HG02938 (cell line): ENCODE results near the gene GPR15LG.

ENCODE experiments used
- ATAC-seq: cut with Tn5 transposase; IDR thresholded peaks from one replicate; pipeline ENCODE4 v1.9.1; 2021; ENCODE audit warnings: mild to moderate bottlenecking, moderate library complexity; ENCODE audit not compliant: unreplicated experiment

The GPR15LG gene

DNA sequence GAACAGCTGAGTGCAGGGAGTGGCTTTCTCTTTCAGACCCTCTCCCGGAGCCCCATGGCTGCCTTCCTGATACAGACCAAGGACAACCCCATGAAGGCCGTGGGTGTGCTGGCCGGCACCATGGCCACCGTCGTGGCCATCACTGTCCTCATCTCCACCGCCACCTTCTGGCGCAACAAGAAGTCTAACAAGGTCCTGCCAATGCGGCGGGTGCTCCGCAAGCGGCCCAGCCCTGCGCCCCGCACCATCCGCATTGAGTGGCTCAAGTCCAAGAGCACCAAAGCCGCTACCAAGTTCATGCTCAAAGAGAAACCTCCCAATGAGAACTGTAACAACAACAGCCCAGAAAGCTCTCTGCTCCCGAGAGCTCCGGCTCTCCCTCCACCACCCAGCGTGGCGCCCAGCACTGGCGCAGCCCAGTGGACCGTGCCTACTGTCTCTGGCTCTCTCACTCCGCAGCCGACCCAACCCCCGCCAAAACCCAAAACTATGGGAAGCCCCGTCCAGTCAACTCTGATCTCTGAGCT lies 40.5 kb downstream of the GPR15LG start:
- ATAC-seq: no peak

DNA sequence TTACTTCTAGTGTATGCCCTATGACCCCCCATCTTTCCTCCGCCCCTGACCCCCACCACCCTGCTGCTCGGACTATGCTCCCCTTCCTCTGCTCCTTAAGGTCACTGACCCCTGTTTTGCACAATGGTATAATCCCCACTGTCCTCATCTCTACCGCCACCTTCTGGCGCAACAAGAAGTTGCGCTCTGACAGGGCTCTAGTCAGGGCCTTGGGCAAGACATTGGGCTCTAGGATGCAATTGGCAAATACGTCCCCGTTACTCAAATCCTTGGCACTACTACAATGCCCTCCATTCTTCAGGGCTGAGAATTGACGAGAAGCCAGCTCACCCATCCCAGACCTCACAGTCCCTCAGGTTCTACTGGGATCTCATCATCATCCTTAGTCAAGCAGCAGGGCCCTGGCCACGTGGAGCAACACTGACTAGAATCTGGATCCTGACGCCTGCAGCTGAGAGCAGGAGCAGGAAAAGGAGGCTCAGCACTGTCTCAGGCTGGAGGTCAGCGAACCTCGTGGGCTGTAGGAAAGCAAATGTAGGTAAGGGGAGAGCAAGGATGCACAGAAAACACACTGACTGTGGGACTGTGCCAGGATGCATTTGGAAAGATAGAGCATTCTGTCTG lies 41.1 kb downstream of the GPR15LG start:
- ATAC-seq: peak; percentile 86

DNA sequence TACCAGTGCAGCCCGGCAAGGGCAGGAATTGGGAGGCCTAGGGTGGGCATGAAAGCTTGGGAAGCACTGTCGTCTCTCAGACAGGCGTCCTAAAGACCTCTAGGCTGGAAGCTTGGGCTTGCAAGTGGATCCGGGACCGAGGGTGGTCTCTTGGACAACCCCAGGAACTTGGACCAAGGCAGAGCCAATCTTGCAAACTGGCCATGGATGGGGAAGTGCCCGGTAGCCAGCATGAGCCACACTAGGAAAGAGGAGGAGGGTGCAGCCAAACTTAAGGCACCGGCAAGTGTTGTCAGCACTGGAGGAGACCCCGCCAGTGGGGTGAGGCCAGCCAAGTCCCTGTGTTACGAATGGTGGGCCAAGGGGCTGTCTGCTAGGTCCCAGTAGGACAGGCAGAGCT lies 43.2 kb downstream of the GPR15LG start:
- ATAC-seq: no peak

DNA sequence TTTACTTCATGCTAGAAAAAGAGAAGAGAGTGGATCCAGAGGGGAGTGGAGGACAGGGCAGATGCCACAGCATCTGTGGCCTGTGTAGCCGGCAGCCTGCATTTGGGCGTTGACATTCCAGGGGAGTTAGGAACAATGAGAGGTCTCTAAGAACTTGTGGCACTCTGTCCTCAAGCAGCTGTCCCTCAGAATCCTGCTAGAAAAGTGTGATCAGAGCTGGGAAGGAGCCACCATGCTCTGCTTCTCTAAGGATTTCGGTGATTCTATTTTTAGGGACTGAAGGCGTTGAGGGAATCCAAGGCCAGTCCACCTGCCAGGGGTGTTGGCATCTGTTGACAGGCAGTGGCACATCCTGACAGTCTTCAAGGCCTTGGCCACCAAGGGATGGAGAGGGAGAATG lies 44.1 kb downstream of the GPR15LG start:
- ATAC-seq: no peak

DNA sequence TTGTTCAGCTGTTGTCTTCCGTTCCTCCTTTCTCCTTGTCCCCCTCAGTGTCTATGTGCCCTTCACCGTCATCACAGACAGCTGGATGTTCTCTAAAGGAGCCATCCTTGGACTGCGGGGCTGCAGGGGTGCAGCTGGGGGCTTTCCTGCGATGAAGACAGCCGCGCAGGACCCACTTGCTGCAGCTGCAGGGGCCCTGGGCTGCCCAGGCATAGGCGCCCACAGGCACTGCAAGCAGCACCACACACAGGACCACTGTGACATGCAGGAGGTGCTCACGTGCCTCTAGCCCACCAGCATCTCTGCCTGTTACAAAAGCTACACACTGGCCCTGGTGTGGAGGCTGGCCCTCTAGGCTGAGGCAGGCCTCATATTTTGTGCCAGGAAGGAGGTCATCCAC lies 48.3 kb downstream of the GPR15LG start:
- ATAC-seq: no peak

DNA sequence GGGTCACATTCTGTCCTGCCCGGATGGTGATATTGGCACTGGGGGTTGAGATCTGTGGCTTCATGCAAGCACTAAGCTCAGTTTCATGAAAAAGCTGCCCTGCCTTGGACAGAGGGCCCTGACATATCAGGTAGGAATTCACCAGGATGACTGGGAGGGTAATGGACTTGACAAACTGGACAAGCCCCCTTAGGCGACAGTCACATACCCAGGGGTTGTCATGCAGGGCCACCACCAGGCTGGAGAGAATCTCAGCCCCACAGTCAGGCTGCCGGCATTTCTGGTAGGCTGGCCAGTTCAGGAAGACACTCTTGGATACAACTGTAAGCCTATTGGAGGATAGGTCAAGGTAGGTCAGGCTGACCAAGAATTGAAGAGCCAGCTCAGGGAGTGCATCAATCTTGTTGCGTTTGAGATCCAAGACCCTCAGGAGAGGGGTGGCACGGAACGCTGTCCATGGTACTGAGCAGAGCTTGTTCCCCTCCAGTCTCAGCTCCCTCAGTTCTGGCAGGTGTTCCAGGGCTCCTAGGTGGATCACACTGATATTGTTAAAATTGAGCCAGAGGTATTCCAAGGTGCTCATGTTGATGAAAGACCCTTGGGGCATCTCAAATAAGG lies 50.9 kb downstream of the GPR15LG start:
- ATAC-seq: no peak

DNA sequence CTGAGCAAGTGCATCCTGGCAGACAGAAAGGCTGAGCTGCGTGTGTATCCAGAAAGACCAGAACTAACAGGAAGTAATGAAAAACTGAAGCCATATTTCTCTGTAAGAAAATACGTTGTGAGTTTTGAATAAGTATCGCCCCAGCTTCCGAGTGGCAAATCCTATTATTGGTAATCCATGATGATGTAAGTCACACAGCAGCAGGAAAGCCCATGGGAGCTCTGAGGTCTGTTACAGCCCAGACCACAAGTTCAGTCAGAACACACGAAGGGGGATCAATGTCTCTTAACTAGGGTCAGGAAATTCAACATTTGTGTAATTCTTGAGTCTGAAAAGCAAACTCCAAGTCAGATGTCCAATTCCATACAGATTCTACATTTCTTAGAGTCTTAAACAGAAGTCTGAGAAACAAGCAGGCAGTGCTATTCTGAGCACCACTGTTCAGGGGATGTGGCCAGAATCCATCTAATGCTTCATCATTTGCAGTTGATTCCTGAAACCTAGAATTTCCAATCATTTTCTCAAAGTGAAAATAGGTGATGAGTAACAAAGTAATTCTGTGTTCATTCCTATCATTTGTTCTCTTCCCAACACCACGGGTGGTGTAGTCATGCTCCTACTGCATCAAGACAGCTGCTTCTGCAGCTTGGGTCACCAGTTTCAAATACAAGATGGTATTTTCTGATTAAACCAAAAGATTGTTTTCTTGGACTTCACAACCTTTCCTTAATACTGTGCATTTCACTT lies 52.0 kb downstream of the GPR15LG start, which contains the start of gene LRIT2:
Gene LRIT2, minus strand, starts transcription at position 118 of the 747 bp plus-strand sequence. Its CDS starts 24 bp downstream, at position 94.
- no peak for ATAC-seq

DNA sequence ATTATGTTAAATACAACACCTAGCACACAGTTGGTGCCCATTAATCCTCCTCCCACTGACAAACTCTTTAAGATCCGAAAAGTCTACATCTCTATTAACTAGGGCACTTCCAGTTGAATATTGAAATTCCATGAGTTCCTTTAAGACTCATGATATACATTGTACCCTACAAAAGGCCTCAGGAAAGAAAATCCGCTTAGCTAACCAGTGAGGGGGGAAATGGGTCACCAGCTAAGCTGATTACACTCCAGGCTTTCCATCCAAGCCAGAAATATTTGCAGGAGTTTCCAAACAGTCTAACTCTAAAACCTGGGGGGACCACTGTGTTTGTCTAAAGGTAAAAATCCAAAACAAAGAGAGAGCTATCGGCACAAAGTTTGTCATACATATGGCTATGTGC lies 53.0 kb downstream of the GPR15LG start:
- ATAC-seq: no peak

DNA sequence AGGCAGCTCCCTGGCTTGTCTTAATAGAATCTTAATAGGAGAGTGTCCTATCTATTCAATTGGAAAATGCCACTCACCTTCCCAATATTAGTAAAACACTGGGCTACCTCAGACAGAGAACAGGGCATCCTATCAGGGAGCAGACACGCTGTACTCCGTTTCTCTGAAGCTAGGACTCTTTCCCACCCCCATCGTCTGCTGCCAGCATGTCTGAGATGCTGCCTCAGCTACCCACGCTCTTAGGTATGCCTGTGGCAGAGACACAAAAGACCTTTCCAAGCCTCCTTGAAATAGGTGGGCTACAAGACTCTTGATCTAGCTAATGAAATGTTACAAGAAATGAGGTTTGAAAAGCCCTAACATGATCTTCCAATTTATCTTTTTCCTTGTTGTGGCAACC lies 54.2 kb downstream of the GPR15LG start:
- no peak for ATAC-seq

DNA sequence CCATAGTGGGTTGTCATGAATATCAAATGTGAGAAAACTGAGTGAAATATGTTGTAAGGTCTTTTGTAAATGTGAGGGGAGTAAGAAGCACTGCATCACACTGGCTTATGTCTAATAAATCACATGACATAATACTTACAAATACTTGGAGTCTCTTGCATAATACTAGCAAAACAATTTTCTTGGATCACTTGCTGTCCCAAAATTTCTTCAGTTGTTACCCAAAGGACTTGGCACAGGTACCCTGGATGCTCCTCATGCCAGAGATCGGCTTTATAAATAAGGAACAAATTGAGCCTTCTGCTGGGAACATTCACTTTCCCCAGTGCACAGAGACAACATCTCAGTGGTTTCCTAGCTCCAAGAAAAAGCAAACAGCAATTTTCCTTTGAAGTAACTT lies 56.8 kb downstream of the GPR15LG start:
- ATAC-seq: no peak

DNA sequence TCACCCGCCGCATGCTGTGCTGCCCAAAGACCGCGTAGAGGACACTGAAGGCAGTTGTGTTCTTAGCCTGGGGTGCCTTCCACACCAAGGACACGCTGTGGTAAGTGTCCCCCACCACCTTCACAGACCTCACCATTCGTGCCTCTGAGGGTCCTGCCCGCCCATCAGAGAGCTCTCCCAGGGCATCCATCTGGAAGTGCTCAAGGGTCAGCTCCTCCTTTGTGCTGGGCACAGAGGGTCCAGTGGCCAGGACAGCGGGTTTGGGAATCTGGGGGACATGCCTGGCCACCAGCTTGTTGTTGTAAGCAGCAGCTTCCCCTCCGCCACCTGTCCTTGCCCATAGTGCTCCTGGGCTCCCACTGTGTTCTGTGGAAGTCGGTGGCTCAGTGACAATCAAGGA lies 58.8 kb downstream of the GPR15LG start:
- no peak for ATAC-seq

DNA sequence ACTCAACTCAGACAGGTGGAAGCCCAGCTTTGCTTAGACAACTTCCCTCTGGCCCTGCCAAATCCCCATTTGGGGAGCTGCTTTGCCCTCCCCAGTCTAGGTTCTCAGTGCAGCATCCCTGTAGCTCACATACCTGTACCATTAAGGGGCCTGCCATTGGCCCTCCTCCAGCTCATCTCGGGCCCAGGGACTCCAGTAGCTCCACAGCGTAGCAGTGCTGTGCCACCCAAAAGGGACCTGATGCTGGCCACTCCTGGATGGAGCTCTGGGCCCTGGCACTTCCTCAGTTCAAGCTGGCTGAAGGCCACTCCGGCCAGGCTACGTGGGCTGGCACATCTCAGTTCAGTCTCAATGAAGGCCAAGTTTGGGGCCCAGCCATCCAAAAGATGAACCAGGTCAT lies 60.3 kb downstream of the GPR15LG start:
- no peak for ATAC-seq

DNA sequence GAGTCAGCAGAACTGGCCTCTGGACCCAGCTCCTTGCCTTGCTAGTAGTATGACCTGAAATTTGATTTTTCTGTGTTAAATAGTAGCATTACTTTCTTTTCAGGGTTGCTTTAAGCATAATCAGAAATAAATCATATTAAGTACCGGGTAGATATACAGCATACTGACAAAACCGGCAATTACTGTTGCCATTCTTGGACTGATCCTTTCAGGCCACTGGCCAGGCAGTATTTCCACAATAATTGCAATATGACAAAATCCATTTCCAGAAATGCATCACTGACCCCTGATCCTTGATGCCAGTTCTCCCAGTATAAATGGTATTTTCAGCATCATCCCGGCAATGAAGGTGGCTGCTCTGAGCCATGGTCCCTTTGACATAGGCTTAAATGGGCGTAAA lies 60.9 kb downstream of the GPR15LG start:
- ATAC-seq: no peak
